HEK293 (cell line): Measurements from ENCODE around the gene SPDYC.
"Not testable (repeated sequence)": the region's sequence is repeated elsewhere in the genome, so short reads cannot be mapped to it uniquely, and the experiment has no call there.

Experiments used
- CTCF ChIA-PET: fragments of 350-600 bp; formaldehyde crosslinking; extraction: SDS; loops from one replicate; lab custom pipeline; 2021; ENCODE audit warnings: antibody characterized with exemption; lab: Yijun Ruan, JAX
- POLR2A ChIA-PET: fragments of 300-600 bp; formaldehyde crosslinking; extraction: SDS; loops from one replicate; lab custom pipeline; 2020; ENCODE audit warnings: antibody characterized with exemption, inconsistent platforms; lab: Yijun Ruan, JAX
- H3K27ac ChIP-seq: fragments of 200-500 bp; sonication (Bioruptor generic); 2 replicates; pipeline ENCODE4 v1.5.1; 2014; ENCODE audit warnings: low read depth, low read length, control low read depth, inconsistent platforms; ENCODE audit errors: extremely low read depth
- H3K36me3 ChIP-seq, 2 experiments: fragments of 200-500 bp in 1 of 2; sonication (Bioruptor generic) in 1 of 2; 1 replicate in 1 of 2; 2 replicates in 1 of 2; pipeline ENCODE4 v1.5.1; 2014 to 2017; ENCODE audit warnings: inconsistent platforms in 2 of 2, low read length in 2 of 2; ENCODE audit not compliant: control insufficient read depth in 2 of 2, insufficient read depth in 1 of 2
- H3K4me1 ChIP-seq: fragments of 200-500 bp; sonication (Bioruptor generic); 2 replicates; pipeline ENCODE4 v1.5.1; 2014; ENCODE audit warnings: mild to moderate bottlenecking, low read length, inconsistent platforms; ENCODE audit not compliant: control insufficient read depth, insufficient read depth
- H3K4me3 ChIP-seq: 2 replicates; pipeline ENCODE4 v1.5.1; 2011; ENCODE audit warnings: low read depth, mild to moderate bottlenecking, control low read depth, low read length, moderate library complexity
- H3K9me3 ChIP-seq: fragments of 200-500 bp; sonication (Bioruptor generic); 2 replicates; pipeline ENCODE4 v1.5.1; 2014; ENCODE audit warnings: low read depth, low read length, inconsistent platforms; ENCODE audit not compliant: control insufficient read depth, insufficient read depth
- KLF1 ChIP-seq: fragments of 450-650 bp; formaldehyde crosslinking; IDR thresholded peaks from 2 replicates; pipeline ENCODE4 v1.5.1; 2016; ENCODE audit warnings: missing biosample characterization, missing genetic modification characterization
- OSR2 ChIP-seq: fragments of 450-650 bp; formaldehyde crosslinking; IDR thresholded peaks from 2 replicates; pipeline ENCODE4 v1.5.1; 2016; ENCODE audit warnings: missing biosample characterization, missing genetic modification characterization
- SALL2 ChIP-seq: fragments of 450-650 bp; formaldehyde crosslinking; IDR thresholded peaks from 2 replicates; pipeline ENCODE4 v1.5.0; 2017; ENCODE audit warnings: missing biosample characterization, mild to moderate bottlenecking, missing genetic modification characterization, borderline replicate concordance
- SCRT2 ChIP-seq: fragments of 450-650 bp; formaldehyde crosslinking; IDR thresholded peaks from 2 replicates; pipeline ENCODE4 v1.5.1; 2016; ENCODE audit warnings: missing biosample characterization, missing genetic modification characterization
- SETDB1 ChIP-seq: IDR thresholded peaks from one replicate; pipeline ENCODE4 v1.6.1; 2017; ENCODE audit warnings: mild to moderate bottlenecking, low read length, moderate library complexity, mixed read lengths; ENCODE audit not compliant: insufficient read length
- SP2 ChIP-seq: fragments of 450-650 bp; formaldehyde crosslinking; IDR thresholded peaks from 2 replicates; pipeline ENCODE4 v1.5.1; 2016; ENCODE audit warnings: missing biosample characterization, missing genetic modification characterization
- SP3 ChIP-seq: fragments of 450-650 bp; formaldehyde crosslinking; IDR thresholded peaks from 2 replicates; pipeline ENCODE4 v1.5.1; 2016; ENCODE audit warnings: missing biosample characterization, missing genetic modification characterization
- TCF7L2 ChIP-seq: IDR thresholded peaks from 2 replicates; pipeline ENCODE4 v1.6.1; 2011; ENCODE audit warnings: low read depth, mild to moderate bottlenecking, inconsistent platforms, low read length, moderate library complexity, borderline replicate concordance
- ZNF169 ChIP-seq: fragments of 450-650 bp; formaldehyde crosslinking; IDR thresholded peaks from 2 replicates; pipeline ENCODE4 v1.5.1; 2016; ENCODE audit warnings: missing biosample characterization, missing genetic modification characterization
- ZNF174 ChIP-seq: fragments of 450-650 bp; formaldehyde crosslinking; IDR thresholded peaks from 2 replicates; pipeline ENCODE4 v1.5.0; 2017; ENCODE audit warnings: missing biosample characterization, mild to moderate bottlenecking, missing genetic modification characterization
- ZNF214 ChIP-seq: fragments of 450-650 bp; formaldehyde crosslinking; IDR thresholded peaks from 2 replicates; pipeline ENCODE4 v1.5.1; 2017; ENCODE audit warnings: missing biosample characterization, mild to moderate bottlenecking, missing genetic modification characterization, borderline replicate concordance
- ZNF311 ChIP-seq: fragments of 450-650 bp; formaldehyde crosslinking; IDR thresholded peaks from 2 replicates; pipeline ENCODE4 v1.5.1; 2017; ENCODE audit warnings: missing biosample characterization, missing genetic modification characterization, borderline replicate concordance
- ZNF394 ChIP-seq: fragments of 450-650 bp; formaldehyde crosslinking; IDR thresholded peaks from 2 replicates; pipeline ENCODE4 v1.5.1; 2016; ENCODE audit warnings: missing biosample characterization, missing genetic modification characterization, mild to moderate bottlenecking, moderate library complexity, borderline replicate concordance
- ZNF416 ChIP-seq: fragments of 450-650 bp; formaldehyde crosslinking; IDR thresholded peaks from 2 replicates; pipeline ENCODE4 v1.5.1; 2016; ENCODE audit warnings: missing biosample characterization, missing genetic modification characterization
- ZNF555 ChIP-seq: fragments of 450-650 bp; formaldehyde crosslinking; conservative IDR thresholded peaks from 2 replicates; pipeline ENCODE4 v1.5.1; 2017; ENCODE audit warnings: missing biosample characterization, mild to moderate bottlenecking, missing genetic modification characterization, inconsistent platforms
- ZNF571 ChIP-seq: fragments of 450-650 bp; formaldehyde crosslinking; IDR thresholded peaks from 2 replicates; pipeline ENCODE4 v1.5.0; 2017; ENCODE audit warnings: missing biosample characterization, missing genetic modification characterization
- ZNF600 ChIP-seq: fragments of 450-650 bp; formaldehyde crosslinking; IDR thresholded peaks from 2 replicates; pipeline ENCODE4 v1.5.1; 2016; ENCODE audit warnings: missing biosample characterization, missing genetic modification characterization
- ZNF629 ChIP-seq: fragments of 450-650 bp; formaldehyde crosslinking; IDR thresholded peaks from 2 replicates; pipeline ENCODE4 v1.5.1; 2017; ENCODE audit warnings: missing biosample characterization, missing genetic modification characterization
- ZNF791 ChIP-seq: fragments of 450-650 bp; formaldehyde crosslinking; IDR thresholded peaks from 2 replicates; pipeline ENCODE4 v1.5.1; 2016; ENCODE audit warnings: missing biosample characterization, missing genetic modification characterization
- TF ChIP-seq, protein P1 (sequence below): fragments of 450-650 bp; IDR thresholded peaks from 2 replicates; pipeline ENCODE4 v1.5.1; 2018; ENCODE audit warnings: missing biosample characterization, missing genetic modification characterization
- TF ChIP-seq, protein P2 (sequence below): fragments of 450-650 bp; formaldehyde crosslinking; IDR thresholded peaks from 2 replicates; pipeline ENCODE4; 2016; ENCODE audit warnings: missing biosample characterization, missing genetic modification characterization
- TF ChIP-seq, protein P3 (sequence below): fragments of 450-650 bp; formaldehyde crosslinking; IDR thresholded peaks from 2 replicates; pipeline ENCODE4 v1.5.1; 2016; ENCODE audit warnings: missing biosample characterization, missing genetic modification characterization

SPDYC gene

DNA sequence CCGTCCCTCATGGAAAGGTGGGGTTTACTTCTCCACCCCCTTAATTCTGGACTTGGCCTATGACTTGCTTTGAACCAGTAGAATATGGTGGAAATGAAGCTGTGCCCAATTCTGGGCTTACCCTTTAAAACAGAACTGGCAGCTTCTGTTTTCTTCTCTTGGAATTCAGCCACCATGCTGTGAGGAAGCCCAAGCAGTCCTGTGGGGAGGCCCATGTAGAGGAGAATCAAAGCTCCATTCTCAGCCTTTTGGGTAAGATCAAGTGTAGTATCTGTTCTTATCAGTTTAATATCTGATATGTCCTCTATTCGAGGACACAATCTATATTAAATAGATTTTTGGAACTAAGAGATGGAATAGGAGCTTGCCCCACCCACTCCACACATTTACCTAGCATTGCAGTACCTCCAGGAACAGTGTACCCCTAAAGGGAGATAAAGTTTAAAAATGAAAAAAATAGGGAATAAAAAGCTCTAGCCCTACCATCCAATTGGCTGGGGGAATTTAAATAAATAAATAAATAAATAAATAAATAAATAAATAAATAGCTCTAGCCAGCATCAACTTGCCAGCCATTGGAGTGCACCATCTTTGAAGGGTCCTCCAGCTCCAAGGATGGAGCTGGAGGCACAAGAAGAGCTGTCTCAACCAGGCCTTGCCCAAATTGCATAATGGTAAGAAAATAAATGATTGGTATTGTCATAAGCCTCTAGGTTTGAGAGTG is 22.5 kb upstream of the SPDYC start (continued):
- 0 out of 2 replicates have a peak, but pooled peaks have one; percentile 14 for TF ChIP-seq SP3 (tag by site-specific recombination)
- no peak for TF ChIP-seq OSR2 (tag by site-specific recombination)
- peak; percentile 32; the same call in 1 of the 2 replicates for TF ChIP-seq ZNF629 (tag by site-specific recombination)
- TF ChIP-seq, all 188 proteins: peak for 11

DNA sequence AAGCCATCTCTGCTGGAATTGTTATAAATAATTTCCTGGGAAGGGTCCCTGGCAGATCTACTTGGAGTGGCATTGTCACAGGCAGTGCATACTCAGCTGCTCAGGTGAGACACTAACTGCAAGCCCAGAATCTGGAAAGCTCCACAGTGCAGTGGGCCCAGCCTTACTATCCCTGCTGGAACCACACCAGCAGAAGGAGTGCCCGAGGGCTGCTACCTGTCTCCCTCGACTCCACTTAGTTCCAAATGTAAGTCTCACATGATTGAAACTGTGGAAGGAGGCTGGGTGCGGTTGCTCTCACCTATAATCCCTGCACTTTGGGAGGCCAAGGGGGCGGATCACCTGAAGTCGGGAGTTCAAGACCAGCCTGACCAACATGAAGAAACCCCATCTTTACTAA is 21.4 kb upstream of the SPDYC start:
- Histone ChIP-seq H3K4me1 (no peaks in the 10 kb centered on the region), H3K36me3 (no peaks in the 10 kb centered on the region)
- TF ChIP-seq OSR2 (tag by site-specific recombination) (no peak), ZNF791 (tag by site-specific recombination) (no peak), ZNF416 (tag by site-specific recombination) (no peak), SALL2 (no peak), ZNF174 (tag by site-specific recombination) (no peak), TCF7L2 (no peak), SCRT2 (tag by site-specific recombination) (no peak), ZNF394 (tag by site-specific recombination) (no peak), ZNF555 (tag by site-specific recombination) (no peak), KLF1 (tag by site-specific recombination) (no peak), SP2 (tag by site-specific recombination) (no peak)
- TF ChIP-seq, all 188 proteins: peak for 0
- no peaks in the 10 kb centered on the region for H3K9me3 ChIP-seq
- no peak overlapping the region for H3K27ac ChIP-seq
- POLR2A ChIA-PET: interaction anchor here (0.6 kb wide), 1 partner anchor 12 kb away, joined by 3 read pairs; no protein-coding TSS in a partner anchor
- CTCF ChIA-PET: interaction anchor here (0.9 kb wide), 1 partner anchor 12 kb away, joined by 4 read pairs; no protein-coding TSS in a partner anchor
- no peak overlapping the region for H3K4me3 ChIP-seq

DNA sequence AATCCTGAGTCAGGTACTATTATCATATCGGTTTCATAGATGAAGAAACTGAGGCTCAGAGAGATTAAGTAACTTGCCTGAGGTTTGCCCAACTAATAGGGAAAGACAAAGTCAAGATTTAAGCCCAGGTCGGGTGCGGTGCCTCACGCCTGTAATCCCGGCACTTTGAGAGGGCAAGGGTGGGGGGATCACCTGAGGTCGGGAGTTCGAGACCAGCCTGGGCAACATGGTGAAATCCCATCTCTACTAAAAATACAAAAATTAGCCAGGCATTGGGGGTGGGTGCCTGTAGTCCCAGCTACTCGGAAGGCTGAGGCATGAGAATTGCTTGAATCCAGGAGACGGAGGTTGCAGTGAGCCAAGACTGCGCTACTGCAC is 19.9 kb upstream of the SPDYC start:
- H3K4me1 ChIP-seq, H3K36me3 ChIP-seq, H3K27ac ChIP-seq, CTCF ChIA-PET, H3K9me3 ChIP-seq, H3K4me3 ChIP-seq, POLR2A ChIA-PET: not testable (repeated sequence)

DNA sequence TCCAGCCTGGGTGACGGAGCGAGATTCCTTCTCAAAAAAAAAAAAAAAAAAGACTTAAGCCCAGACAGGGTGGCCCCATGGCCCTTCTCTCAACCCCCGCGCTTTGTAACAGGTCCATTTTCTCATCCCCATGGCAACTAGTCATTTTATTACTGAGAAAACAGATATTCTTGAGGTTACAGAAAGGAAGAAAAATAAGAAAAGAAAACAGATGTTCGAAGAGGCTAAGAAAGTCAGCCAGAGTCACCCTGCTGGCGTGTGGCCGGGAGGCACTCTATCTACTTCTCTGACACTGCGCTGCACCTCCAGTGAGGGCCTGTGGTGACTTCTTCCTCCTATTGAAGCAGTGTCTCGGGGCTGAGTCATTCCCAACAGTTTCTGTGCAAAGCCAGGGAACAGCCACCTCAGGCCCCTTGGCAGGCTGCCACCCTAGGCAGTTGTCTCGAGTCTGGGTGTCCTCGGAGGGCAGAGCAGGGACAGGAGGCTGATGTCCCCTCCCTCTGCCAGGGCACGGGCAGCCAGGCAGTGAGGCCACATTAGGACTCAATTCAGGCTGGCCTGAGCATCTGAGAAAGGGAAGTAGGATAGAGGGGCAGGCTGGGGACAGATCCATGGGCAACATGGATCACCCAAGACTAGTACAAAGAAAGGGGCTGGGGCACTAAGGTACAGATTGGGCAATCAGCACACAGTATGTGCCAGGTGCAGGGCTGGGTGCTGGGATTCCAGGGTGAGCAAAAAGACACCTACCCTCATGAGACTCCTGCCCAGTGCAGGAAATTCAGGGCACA is 19.3 kb upstream of the SPDYC start:
- ChIA-PET CTCF (no interaction called here), POLR2A (no interaction called here)
- H3K36me3 ChIP-seq: no peaks in the 10 kb centered on the region
- no peak overlapping the region for H3K4me3 ChIP-seq
- no peaks in the 10 kb centered on the region for H3K9me3 ChIP-seq
- no peak overlapping the region for H3K27ac ChIP-seq
- H3K4me1 ChIP-seq: no peaks in the 10 kb centered on the region
- TF ChIP-seq SETDB1: no peak
- no peak for TF ChIP-seq ZNF571 (tag by site-specific recombination)
- TF ChIP-seq, protein P1, sequence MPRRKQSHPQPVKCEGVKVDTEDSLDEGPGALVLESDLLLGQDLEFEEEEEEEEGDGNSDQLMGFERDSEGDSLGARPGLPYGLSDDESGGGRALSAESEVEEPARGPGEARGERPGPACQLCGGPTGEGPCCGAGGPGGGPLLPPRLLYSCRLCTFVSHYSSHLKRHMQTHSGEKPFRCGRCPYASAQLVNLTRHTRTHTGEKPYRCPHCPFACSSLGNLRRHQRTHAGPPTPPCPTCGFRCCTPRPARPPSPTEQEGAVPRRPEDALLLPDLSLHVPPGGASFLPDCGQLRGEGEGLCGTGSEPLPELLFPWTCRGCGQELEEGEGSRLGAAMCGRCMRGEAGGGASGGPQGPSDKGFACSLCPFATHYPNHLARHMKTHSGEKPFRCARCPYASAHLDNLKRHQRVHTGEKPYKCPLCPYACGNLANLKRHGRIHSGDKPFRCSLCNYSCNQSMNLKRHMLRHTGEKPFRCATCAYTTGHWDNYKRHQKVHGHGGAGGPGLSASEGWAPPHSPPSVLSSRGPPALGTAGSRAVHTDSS (tag by site-specific recombination): no peak
- TF ChIP-seq ZNF600 (tag by site-specific recombination): peak; percentile 88
- TF ChIP-seq ZNF169 (tag by site-specific recombination): no peak
- TF ChIP-seq, protein P2, sequence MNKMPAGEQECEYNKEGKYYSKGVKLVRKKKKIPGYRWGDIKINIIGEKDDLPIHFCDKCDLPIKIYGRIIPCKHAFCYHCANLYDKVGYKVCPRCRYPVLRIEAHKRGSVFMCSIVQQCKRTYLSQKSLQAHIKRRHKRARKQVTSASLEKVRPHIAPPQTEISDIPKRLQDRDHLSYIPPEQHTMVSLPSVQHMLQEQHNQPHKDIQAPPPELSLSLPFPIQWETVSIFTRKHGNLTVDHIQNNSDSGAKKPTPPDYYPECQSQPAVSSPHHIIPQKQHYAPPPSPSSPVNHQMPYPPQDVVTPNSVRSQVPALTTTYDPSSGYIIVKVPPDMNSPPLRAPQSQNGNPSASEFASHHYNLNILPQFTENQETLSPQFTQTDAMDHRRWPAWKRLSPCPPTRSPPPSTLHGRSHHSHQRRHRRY (tag by site-specific recombination): no peak
- no peak for TF ChIP-seq ZNF311 (tag by site-specific recombination)
- TF ChIP-seq SALL2: no peak
- TF ChIP-seq ZNF214 (tag by site-specific recombination): no peak
- TF ChIP-seq ZNF629 (tag by site-specific recombination): 0 out of 2 replicates have a peak, but pooled peaks have one; percentile 23
- TF ChIP-seq, protein P3, sequence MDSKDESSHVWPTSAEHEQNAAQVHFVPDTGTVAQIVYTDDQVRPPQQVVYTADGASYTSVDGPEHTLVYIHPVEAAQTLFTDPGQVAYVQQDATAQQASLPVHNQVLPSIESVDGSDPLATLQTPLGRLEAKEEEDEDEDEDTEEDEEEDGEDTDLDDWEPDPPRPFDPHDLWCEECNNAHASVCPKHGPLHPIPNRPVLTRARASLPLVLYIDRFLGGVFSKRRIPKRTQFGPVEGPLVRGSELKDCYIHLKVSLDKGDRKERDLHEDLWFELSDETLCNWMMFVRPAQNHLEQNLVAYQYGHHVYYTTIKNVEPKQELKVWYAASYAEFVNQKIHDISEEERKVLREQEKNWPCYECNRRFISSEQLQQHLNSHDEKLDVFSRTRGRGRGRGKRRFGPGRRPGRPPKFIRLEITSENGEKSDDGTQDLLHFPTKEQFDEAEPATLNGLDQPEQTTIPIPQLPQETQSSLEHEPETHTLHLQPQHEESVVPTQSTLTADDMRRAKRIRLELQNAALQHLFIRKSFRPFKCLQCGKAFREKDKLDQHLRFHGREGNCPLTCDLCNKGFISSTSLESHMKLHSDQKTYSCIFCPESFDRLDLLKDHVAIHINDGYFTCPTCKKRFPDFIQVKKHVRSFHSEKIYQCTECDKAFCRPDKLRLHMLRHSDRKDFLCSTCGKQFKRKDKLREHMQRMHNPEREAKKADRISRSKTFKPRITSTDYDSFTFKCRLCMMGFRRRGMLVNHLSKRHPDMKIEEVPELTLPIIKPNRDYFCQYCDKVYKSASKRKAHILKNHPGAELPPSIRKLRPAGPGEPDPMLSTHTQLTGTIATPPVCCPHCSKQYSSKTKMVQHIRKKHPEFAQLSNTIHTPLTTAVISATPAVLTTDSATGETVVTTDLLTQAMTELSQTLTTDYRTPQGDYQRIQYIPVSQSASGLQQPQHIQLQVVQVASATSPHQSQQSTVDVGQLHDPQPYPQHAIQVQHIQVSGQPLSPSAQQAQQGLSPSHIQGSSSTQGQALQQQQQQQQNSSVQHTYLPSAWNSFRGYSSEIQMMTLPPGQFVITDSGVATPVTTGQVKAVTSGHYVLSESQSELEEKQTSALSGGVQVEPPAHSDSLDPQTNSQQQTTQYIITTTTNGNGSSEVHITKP (tag by site-specific recombination): 0 out of 2 replicates have a peak, but pooled peaks have one; percentile 49
